AG04449 (cell line): ENCODE data around the gene EPB41L4A.

Source experiments
- CTCF ChIA-PET: fragments of 350-600 bp; formaldehyde crosslinking; extraction: SDS; loops from one replicate; lab custom pipeline; 2021; ENCODE audit warnings: antibody characterized with exemption; lab: Yijun Ruan, JAX
- POLR2A ChIA-PET: fragments of 400-600, 350-600 bp; formaldehyde crosslinking; extraction: SDS; loops from one replicate; lab custom pipeline; 2020; ENCODE audit warnings: antibody characterized with exemption, inconsistent platforms; lab: Yijun Ruan, JAX
- DNase-seq: peaks from one replicate; pipeline ENCODE4 v3.0.0-alpha.2; 2010; ENCODE audit warnings: low read depth, low spot score
- H3K4me3 ChIP-seq: 2 replicates; pipeline ENCODE4 v1.5.1; 2011; ENCODE audit warnings: low read depth, mild to moderate bottlenecking, control low read depth, low read length
- TF ChIP-seq, protein P1 (sequence below): IDR thresholded peaks from one replicate; pipeline ENCODE4 v1.5.1; 2011; ENCODE audit warnings: mild to moderate bottlenecking, moderate library complexity, low read length, control low read depth, inconsistent platforms; ENCODE audit not compliant: insufficient read depth; ENCODE audit errors: missing control alignments

Gene EPB41L4A

DNA sequence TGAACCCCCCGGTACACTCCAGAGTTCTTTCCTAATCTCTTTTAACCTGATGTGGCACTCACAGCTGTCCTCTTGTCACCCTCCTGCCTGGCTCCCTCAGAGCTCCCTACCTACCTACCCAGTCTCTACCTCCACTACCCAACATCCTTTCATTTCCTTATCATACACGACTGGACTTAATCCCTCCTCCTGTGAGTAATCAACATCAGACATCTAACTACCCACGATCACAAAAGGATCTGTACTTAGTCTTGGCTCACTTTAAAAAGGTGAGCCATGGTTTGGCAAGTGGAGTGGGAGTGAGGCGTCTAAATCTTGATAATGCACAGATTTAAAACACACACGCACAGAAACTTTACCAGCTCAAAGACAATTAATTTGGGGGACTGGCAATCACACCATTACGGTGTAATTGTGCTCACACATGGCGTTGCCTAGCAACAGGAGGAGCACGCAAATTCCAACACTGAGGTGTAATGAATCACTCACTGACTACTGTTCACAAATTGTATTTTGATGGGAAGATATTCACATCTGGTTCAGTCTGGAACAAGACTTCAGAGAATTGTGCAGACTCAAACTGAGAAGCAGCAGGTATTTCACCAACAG is 235.9 kb downstream of the EPB41L4A start:
- DNase-seq, result no peak
- ChIA-PET CTCF (interaction anchor here (2.5 kb wide), 1 partner anchor 8 kb away, joined by 24 read pairs; no protein-coding TSS in a partner anchor), POLR2A (no interaction called here)
- TF ChIP-seq, protein P1, sequence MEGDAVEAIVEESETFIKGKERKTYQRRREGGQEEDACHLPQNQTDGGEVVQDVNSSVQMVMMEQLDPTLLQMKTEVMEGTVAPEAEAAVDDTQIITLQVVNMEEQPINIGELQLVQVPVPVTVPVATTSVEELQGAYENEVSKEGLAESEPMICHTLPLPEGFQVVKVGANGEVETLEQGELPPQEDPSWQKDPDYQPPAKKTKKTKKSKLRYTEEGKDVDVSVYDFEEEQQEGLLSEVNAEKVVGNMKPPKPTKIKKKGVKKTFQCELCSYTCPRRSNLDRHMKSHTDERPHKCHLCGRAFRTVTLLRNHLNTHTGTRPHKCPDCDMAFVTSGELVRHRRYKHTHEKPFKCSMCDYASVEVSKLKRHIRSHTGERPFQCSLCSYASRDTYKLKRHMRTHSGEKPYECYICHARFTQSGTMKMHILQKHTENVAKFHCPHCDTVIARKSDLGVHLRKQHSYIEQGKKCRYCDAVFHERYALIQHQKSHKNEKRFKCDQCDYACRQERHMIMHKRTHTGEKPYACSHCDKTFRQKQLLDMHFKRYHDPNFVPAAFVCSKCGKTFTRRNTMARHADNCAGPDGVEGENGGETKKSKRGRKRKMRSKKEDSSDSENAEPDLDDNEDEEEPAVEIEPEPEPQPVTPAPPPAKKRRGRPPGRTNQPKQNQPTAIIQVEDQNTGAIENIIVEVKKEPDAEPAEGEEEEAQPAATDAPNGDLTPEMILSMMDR, result no peak
- H3K4me3 ChIP-seq, result no peak overlapping the region

GRCh38 chr5:112179290-112179689 is 239.8 kb downstream of the EPB41L4A start:
- POLR2A ChIA-PET, result no interaction called here
- DNase-seq, result no peak
- no peak overlapping the region for H3K4me3 ChIP-seq
- CTCF ChIA-PET, result no interaction called here
- TF ChIP-seq, protein P1, result no peak

- ChIA-PET POLR2A (no interaction called here), CTCF (interaction anchor here (0.6 to 3.7 kb wide), 27 partner anchors 9 to 1433 kb away, joined by 3 to 40 read pairs (median 4); no protein-coding TSS in a partner anchor)
- H3K4me3 ChIP-seq, result no peak overlapping the region
- no peak for DNase-seq
- TF ChIP-seq, protein P1, result peak; percentile 30
Measured at GRCh38 chr5:112174959-112175594, 244.0 kb downstream of the EPB41L4A start.

GRCh38 chr5:112165897-112166737 is 253.0 kb downstream of the EPB41L4A start:
- TF ChIP-seq, protein P1, result no peak
- ChIA-PET POLR2A (interaction anchor here (0.6 to 0.7 kb wide), 2 partner anchors 661 to 669 kb away, joined by 3 to 4 read pairs; no protein-coding TSS in a partner anchor), CTCF (interaction anchor here (1.3 to 2.2 kb wide), 2 partner anchors 9 to 1010 kb away, joined by 3 to 14 read pairs; no protein-coding TSS in a partner anchor)
- DNase-seq, result no peak
- H3K4me3 ChIP-seq, result no peak overlapping the region

DNA sequence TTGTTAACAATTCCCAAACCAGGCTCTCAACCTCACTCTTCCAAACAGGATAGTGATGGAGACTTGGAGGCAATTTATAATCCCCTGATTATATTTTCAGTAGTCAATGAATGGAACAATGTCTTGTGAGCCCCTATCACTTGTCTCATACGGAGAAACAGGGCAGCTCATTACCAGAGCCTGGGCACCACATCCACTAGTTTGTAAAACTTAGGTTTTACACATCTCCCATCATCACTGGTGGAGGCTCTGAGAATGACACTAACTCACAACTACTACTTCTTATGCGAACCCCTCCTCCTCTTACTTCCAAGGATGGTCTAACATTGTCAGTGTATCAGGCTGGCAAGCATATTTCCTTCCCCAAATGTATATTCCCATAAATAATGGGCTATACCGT is 253.7 kb downstream of the EPB41L4A start:
- CTCF ChIA-PET, result interaction anchor here (1.1 to 2.2 kb wide), 2 partner anchors 8 to 10 kb away, joined by 4 to 14 read pairs; no protein-coding TSS in a partner anchor
- TF ChIP-seq, protein P1, result no peak
- H3K4me3 ChIP-seq, result no peak overlapping the region
- POLR2A ChIA-PET, result interaction anchor here (0.6 kb wide), 1 partner anchor 8 kb away, joined by 3 read pairs; no protein-coding TSS in a partner anchor
- no peak for DNase-seq
